IPS-18c (cell line): ENCODE measurements around the gene RAP1GAP2.
"Not testable (repeated sequence)": the region's sequence is repeated elsewhere in the genome, so short reads cannot be mapped to it uniquely, and the experiment has no call there.

Experiments
- H3K4me3 ChIP-seq: 2 replicates; pipeline ENCODE4 v1.7.0; 2013; ENCODE audit warnings: low read depth, mild to moderate bottlenecking, low read length, moderate library complexity; ENCODE audit not compliant: insufficient read depth
- H3K9me3 ChIP-seq: one replicate; pipeline ENCODE4 v1.6.1; 2013; ENCODE audit warnings: mild to moderate bottlenecking, low read length, moderate library complexity; ENCODE audit not compliant: control insufficient read depth, insufficient read depth

The RAP1GAP2 gene

GRCh38 chr17:2978991-2979390 is 182.8 kb downstream of the RAP1GAP2 start:
- Histone ChIP-seq H3K9me3 (no peaks in the 10 kb centered on the region), H3K4me3 (no peak overlapping the region)

GRCh38 chr17:2980211-2980903 is 184.1 kb downstream of the RAP1GAP2 start:
- no peaks in the 10 kb centered on the region for H3K9me3 ChIP-seq
- no peak overlapping the region for H3K4me3 ChIP-seq

GRCh38 chr17:2980904-2981246 is 184.6 kb downstream of the RAP1GAP2 start:
- Histone ChIP-seq H3K4me3 (no peak overlapping the region), H3K9me3 (no peaks in the 10 kb centered on the region)

- H3K9me3 ChIP-seq = no peaks in the 10 kb centered on the region
- no peak overlapping the region for H3K4me3 ChIP-seq
Observed at GRCh38 chr17:2981325-2981724, 185.1 kb downstream of the RAP1GAP2 start.

GRCh38 chr17:2982854-2983253 is 186.6 kb downstream of the RAP1GAP2 start:
- no peaks in the 10 kb centered on the region for H3K9me3 ChIP-seq
- H3K4me3 ChIP-seq = no peak overlapping the region

GRCh38 chr17:2983255-2983654 is 187.0 kb downstream of the RAP1GAP2 start:
- no peaks in the 10 kb centered on the region for H3K9me3 ChIP-seq
- H3K4me3 ChIP-seq = no peak overlapping the region

- Histone ChIP-seq H3K4me3 (no peak overlapping the region), H3K9me3 (no peaks in the 10 kb centered on the region)
Observed at GRCh38 chr17:2985318-2985717, 189.1 kb downstream of the RAP1GAP2 start.

GRCh38 chr17:2986925-2987324 is 190.7 kb downstream of the RAP1GAP2 start:
- Histone ChIP-seq H3K4me3 (no peak overlapping the region), H3K9me3 (no peaks in the 10 kb centered on the region)

- not testable (repeated sequence) for H3K9me3 ChIP-seq, H3K4me3 ChIP-seq
Observed at GRCh38 chr17:2989396-2989795, 193.2 kb downstream of the RAP1GAP2 start.

GRCh38 chr17:2989855-2990254 is 193.6 kb downstream of the RAP1GAP2 start:
- Histone ChIP-seq H3K9me3 (no peaks in the 10 kb centered on the region), H3K4me3 (no peak overlapping the region)

GRCh38 chr17:2990396-2990795 is 194.2 kb downstream of the RAP1GAP2 start:
- Histone ChIP-seq H3K4me3 (no peak overlapping the region), H3K9me3 (no peaks in the 10 kb centered on the region)

- H3K4me3 ChIP-seq, H3K9me3 ChIP-seq: not testable (repeated sequence)
Observed at GRCh38 chr17:2991396-2992180, 195.3 kb downstream of the RAP1GAP2 start.

GRCh38 chr17:2994441-2994840 is 198.2 kb downstream of the RAP1GAP2 start:
- H3K4me3 ChIP-seq = no peak overlapping the region
- H3K9me3 ChIP-seq = no peaks in the 10 kb centered on the region

GRCh38 chr17:2995377-2995776 is 199.1 kb downstream of the RAP1GAP2 start:
- Histone ChIP-seq H3K9me3 (no peaks in the 10 kb centered on the region), H3K4me3 (no peak overlapping the region)

- Histone ChIP-seq H3K4me3 (no peak overlapping the region), H3K9me3 (no peaks in the 10 kb centered on the region)
Observed at GRCh38 chr17:2995886-2996809, 199.9 kb downstream of the RAP1GAP2 start.

- no peaks in the 10 kb centered on the region for H3K9me3 ChIP-seq
- no peak overlapping the region for H3K4me3 ChIP-seq
Observed at GRCh38 chr17:2996810-2997670, 200.8 kb downstream of the RAP1GAP2 start.

- not testable (repeated sequence) for H3K4me3 ChIP-seq, H3K9me3 ChIP-seq
Observed at GRCh38 chr17:2998469-2998901, 202.2 kb downstream of the RAP1GAP2 start.
